Activated CD8-positive, alpha-beta memory T cell treated with anti-CD3 and anti-CD28 coated beads for 24 hours (primary cell): ENCODE measurements around the gene RGS3.

Experiments
- DNase-seq: peaks from one replicate; pipeline ENCODE4 v3.0.0-alpha.2; 2020

Gene RGS3

GRCh38 chr9:113514061-113514460 is 50.5 kb downstream of the RGS3 start:
- no peak for DNase-seq

GRCh38 chr9:113514748-113515147 is 51.2 kb downstream of the RGS3 start:
- DNase-seq: no peak

GRCh38 chr9:113515862-113516261 is 52.3 kb downstream of the RGS3 start:
- DNase-seq: no peak

DNA sequence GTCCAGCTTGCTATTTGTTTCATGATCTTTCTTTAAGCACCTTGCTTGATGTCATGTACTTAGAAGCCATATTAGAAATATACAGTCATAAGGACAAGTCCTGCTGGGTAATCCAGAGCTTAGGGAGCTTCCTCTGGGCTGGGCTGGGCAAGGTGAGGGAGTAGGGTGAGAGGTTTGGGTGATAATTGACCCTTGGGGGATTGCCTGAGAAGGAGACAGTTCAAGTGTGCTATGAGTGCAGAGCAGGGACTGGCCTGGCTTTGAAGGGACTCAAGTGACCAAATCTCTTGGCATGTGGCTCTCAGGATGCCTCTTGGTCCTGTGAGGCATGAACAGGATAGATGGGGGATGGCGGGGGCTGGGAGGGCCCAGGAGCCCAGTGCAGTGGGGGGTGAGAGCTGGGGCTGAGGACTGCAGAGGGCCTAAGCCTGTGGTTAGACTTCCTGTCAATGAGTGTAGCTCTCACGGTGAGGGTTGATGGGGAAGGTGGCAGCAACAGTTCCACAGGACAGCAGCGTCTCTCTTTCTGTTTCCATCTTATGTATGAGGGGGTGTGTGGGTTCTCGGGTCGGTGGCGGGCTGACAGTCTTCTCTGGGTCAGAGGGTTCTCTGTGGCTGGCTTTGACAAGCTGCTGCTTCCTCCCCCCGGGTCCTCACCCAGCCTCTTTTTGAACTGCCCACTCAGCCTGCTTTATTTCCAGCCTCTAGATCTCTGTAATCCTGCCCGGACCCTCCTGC is 53.5 kb downstream of the RGS3 start:
- peak; percentile 85 for DNase-seq

DNA sequence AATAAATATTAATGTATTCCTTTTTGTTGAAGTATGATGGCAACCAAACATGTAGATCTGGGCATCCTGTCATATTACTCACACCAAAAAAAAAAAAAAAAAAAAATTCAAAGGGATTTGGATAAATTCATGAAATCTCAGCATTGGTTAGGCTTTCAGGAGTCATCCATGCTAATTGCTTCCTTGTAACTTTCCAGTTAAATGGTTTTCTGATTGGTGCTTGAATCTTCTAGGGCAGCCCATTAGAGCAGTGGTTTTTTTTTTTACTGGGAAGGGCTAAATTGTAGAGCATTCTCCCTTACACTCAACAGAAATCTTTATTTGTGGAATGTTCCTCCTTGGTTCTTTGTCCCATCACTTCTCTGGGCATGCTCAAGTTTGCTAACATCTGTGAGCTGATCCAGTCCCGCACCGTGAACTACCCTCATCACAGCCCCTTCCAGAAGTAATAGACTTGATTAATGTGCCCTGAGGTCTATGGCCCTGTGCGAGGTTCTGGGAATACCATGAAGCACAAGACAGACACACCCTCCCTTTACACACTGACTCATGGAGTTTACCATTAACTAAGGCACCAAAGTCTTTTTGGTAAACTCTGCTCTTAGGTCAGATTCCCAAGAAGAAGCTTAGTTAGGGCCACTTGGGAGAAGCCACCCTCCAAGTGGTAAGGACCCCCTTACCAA is 56.0 kb downstream of the RGS3 start:
- DNase-seq: no peak

GRCh38 chr9:113520109-113520642 is 56.6 kb downstream of the RGS3 start:
- DNase-seq: peak; percentile 76

- DNase-seq: no peak
These were observed 58.2 kb downstream of the RGS3 start for GRCh38 chr9:113521693-113522255.

DNA sequence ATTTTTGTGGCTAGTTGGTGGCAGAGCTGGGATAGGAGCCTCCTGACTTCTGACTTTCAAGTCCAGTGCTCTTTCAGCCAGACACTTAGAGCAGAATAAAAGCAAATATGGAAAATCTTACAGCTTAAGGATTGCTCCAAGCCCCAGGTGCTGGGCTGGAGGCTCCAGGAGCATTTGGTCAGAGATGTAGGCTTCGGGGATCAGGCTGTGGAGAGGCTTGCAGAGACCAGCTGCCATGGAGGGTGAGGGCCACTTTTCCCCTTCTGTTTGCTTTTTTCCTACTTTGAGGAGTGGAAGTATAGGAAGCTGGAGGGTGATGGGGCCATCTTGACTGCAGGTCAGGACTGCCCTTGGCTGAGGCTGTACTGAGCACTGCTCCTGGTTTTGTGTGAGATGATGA is 58.9 kb downstream of the RGS3 start:
- DNase-seq: no peak

GRCh38 chr9:113522858-113523257 is 59.3 kb downstream of the RGS3 start:
- no peak for DNase-seq

DNA sequence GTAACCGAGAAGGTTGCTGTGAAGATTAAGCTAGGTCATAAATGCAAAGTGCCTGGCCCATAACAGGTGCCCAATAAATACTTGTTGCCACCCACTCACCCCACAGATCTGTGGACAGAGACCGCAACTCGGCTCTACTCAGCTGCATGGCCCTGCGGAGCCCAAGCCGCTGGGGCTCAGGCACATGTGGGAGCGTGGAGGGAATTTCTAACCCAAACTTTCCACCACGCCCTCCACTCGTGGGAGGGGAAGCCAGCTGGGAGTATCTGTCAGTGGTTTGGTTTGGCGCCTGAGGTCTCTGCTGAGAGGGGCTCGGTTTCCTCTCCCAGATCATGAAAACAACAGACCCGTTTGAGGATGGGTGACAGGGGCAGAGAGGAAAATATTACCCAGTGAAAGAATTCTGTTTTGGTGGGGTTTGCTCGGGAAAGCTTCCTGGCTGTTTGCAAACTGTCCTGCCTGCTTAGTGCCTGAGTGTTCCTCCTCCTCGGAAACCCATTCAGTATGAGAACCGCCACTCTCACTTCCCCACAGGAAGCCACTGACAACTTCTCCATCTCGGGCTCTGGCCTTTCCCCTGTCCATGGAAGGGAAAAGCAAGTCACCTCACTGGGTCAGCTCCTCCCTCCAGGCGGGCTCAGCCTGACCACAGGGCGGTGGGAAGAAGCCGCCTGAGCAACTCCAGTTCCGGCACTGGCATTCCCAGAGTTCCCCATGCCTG is 60.1 kb downstream of the RGS3 start:
- peak; percentile 91 for DNase-seq

DNA sequence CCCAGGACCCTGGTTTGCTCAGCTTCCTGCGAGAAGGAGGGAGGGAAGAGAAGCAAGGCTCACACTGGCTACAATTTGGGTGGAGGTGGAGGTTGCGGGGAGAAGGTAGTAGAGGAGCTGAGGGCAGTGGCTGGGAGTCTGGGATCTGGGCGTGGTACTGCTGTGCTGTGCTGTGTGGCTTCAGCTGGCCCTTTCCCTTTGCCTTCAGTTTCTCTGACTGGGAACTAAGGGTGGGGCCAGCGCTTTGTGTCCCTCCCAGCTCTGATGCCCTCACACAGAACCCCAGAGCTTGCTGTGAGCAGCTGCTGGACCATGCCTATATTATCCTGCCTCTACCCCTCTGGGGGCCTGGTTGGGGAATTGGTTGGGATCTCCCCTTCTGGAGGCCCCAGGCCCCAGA is 60.9 kb downstream of the RGS3 start:
- DNase-seq: no peak

GRCh38 chr9:113525205-113525604 is 61.7 kb downstream of the RGS3 start:
- DNase-seq: no peak

- DNase-seq: no peak
These were observed 62.3 kb downstream of the RGS3 start for GRCh38 chr9:113525831-113526230.

DNA sequence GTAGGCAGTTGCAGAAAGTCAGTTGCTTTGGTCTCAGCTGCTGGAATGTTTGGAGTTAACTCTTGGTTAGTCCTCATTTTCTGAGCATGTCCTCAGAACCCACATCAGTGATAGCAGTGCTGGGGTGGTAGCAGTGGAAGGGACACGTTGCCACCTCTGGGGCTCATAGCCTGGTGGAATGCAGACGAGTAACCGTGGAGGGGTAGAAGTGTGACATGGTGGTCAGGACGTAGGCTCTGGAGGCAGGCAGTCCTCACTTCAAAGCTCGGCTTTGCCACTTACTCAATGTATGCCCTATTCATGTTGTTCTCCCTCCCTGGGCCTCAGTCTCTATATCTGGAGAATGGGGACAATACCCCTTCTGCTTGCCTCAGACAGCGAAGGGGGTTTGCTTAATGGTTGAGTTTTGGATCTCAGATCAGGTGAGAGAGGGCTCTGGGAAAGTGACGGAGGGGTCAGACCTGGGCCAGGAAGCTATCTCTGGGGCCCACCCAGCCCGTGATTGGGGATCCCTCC is 62.8 kb downstream of the RGS3 start:
- DNase-seq: no peak

DNA sequence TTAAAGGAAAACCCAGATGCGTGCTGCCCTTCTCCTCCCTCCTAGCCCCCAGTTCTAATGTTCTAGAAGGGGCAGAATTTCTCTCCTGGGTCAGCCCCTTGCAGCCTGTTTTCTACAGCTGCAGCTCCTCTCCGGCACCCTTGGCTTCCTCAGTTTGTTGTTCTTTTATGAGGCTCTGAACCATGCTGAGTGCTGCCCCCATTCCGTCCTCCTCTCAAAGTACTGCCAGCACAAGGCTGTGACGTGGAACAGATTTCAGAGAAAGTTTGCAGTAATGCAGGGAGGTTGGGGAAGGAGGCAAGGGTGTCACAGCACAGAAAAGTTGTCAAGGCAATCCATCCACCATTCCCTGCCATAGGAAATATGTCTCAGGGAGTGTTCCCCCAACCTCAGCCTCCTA is 63.3 kb downstream of the RGS3 start:
- no peak for DNase-seq

DNA sequence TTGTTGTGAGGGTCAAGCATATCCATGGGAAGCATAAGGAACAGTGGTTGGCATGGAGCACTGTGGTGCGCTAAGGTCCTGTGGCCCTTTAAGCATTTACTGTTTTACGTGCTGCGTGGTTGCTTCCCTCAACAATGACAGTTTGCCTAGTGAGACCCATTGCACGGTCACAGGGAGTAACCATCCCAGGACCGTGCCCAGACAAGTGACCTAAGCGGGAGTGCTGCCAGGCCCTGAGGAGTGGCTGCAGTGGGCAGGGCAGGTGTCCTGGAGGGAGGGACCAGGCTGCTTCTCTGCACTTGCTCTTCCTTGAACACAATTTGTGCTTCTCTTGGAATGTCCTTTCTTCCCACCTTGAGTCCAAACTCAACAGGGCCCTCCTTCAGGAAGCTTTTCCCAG is 64.6 kb downstream of the RGS3 start:
- no peak for DNase-seq

GRCh38 chr9:113528811-113529210 is 65.3 kb downstream of the RGS3 start:
- DNase-seq: no peak

DNA sequence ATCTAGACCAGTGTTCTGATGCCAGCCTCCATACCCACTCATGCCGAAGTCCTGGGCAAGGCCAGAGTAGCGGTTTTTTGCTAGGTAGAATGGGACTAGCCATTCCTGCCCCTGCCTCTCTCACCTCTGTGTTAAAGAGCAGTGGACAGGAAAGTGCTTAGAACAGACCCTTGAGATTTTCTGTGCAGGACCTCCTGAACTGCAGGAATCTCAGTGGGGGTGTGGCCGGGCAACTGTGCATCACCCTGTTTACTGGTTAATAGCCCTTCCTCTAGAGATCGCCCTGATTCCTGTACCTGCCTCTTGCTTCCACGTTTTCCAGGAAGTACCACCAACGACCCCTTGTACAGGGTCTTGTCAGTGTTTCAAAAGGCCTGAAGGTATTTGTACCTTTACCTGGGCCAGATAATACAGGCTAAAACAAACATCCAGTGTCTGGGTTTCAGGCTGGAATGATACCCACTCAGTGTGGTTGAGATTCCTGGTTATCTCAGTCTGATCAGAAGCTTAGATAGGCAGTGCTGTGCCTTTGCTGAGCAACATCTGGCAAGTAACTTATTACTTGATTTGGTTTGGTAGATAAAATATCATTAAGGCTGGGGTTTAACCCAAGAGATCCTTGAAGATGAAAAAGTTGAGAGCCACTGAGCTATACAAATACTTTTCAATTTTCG is 65.9 kb downstream of the RGS3 start:
- DNase-seq: no peak

GRCh38 chr9:113530022-113530635 is 66.6 kb downstream of the RGS3 start:
- no peak for DNase-seq

GRCh38 chr9:113530942-113531341 is 67.4 kb downstream of the RGS3 start:
- no peak for DNase-seq

GRCh38 chr9:113531919-113532808 is 68.6 kb downstream of the RGS3 start:
- DNase-seq: no peak
